K562 (cell line): ENCODE measurements around the gene PRC1. TPM values are rescaled to one million over a fixed set of nuclear protein-coding genes. Genes with fewer than 3 reads are reported as not detected.

Experiments used
- CTBP1 ChIP-seq: fragments of 450-650 bp; IDR thresholded peaks from 2 replicates; pipeline ENCODE4 v1.6.1; 2016; ENCODE audit warnings: borderline replicate concordance
- DACH1 ChIP-seq: fragments of 450-650 bp; IDR thresholded peaks from 2 replicates; pipeline ENCODE4 v1.6.1; 2018; ENCODE audit not compliant: partially characterized antibody
- JUND ChIP-seq, 2 experiments: IDR thresholded peaks; 2 replicates in 1 of 2; 3 replicates in 1 of 2; pipeline ENCODE4 v1.6.1; 2011; ENCODE audit warnings: borderline replicate concordance in 2 of 2, low read depth in 2 of 2, low read length in 2 of 2, improper control_type of control experiment in 1 of 2, missing biosample characterization in 1 of 2, missing genetic modification characterization in 1 of 2, missing genetic modification reagents in 1 of 2
- POLR2A ChIP-seq: fragments of 450-650 bp; conservative IDR thresholded peaks from 2 replicates; pipeline ENCODE4 v1.6.1; 2016
- RCOR1 ChIP-seq, 2 experiments: IDR thresholded peaks; 2 replicates each; pipeline ENCODE4 v1.6.1; 2012; ENCODE audit warnings: low read depth in 2 of 2, low read length in 2 of 2, borderline replicate concordance in 1 of 2, improper control_type of control experiment in 1 of 2
- ZFX ChIP-seq: sonication (generic); formaldehyde crosslinking; IDR thresholded peaks from 2 replicates; pipeline ENCODE4 v1.8.0; 2022; ENCODE audit warnings: mild to moderate bottlenecking, missing genetic modification reagents, moderate library complexity
- ZNF134 ChIP-seq: fragments of 250-450 bp; sonication (Bioruptor Pico); conservative IDR thresholded peaks from 2 replicates; pipeline ENCODE4 v1.4.0; 2020
- polyA plus RNA-seq, 8 experiments: library from polyadenylated mRNA; depleted of rRNA in 4 of 8; stranded (reverse) in 5 of 8; unstranded in 3 of 8; fragments of >200 nt; fragmentation: Nextera tagmentation in 2 of 8; fragmentation: Illumina TruSeq in 1 of 8; extraction: Ambion mirVana in 2 of 8; extraction: Trizol in 1 of 8; gene quantifications; 2 replicates each; pipeline versions ENCODE4 v1.2.1 to v1.2.3, GENCODE V29; 2011 to 2014; ENCODE audit warnings: inconsistent platforms in 1 of 8, missing spikeins in 1 of 8
- total RNA-seq, 7 experiments: library from RNA; depleted of rRNA in 6 of 7; stranded (reverse); fragments of >200 nt in 6 of 7; fragmentation: Illumina TruSeq in 2 of 7; extraction: Trizol in 2 of 7; gene quantifications; 2 replicates each; pipeline versions ENCODE4 v1.2.1 to v1.2.3, GENCODE V29; 2011 to 2021; ENCODE audit warnings: low replicate concordance in 1 of 7
- TF ChIP-seq, protein P1 (sequence below): fragments of 450-650 bp; IDR thresholded peaks from 2 replicates; pipeline ENCODE4 v1.6.1; 2016; ENCODE audit warnings: mild to moderate bottlenecking, moderate library complexity
- TF ChIP-seq, protein P2 (sequence below): sonication (generic); formaldehyde crosslinking; IDR thresholded peaks from 2 replicates; pipeline ENCODE4 v1.8.1; 2023; ENCODE audit warnings: mild to moderate bottlenecking, missing genetic modification reagents
- TF ChIP-seq, protein P3 (sequence below): sonication (generic); formaldehyde crosslinking; IDR thresholded peaks from 2 replicates; pipeline ENCODE4 v1.9.0; 2022; ENCODE audit warnings: mild to moderate bottlenecking, missing genetic modification reagents

PRC1 gene
- total and polyA plus RNA-seq, 9 of the 15 experiments (the other 6 are each of a cell fraction or from before 2014, with no cell fraction given), result 156 to 391 (median 240) TPM

DNA sequence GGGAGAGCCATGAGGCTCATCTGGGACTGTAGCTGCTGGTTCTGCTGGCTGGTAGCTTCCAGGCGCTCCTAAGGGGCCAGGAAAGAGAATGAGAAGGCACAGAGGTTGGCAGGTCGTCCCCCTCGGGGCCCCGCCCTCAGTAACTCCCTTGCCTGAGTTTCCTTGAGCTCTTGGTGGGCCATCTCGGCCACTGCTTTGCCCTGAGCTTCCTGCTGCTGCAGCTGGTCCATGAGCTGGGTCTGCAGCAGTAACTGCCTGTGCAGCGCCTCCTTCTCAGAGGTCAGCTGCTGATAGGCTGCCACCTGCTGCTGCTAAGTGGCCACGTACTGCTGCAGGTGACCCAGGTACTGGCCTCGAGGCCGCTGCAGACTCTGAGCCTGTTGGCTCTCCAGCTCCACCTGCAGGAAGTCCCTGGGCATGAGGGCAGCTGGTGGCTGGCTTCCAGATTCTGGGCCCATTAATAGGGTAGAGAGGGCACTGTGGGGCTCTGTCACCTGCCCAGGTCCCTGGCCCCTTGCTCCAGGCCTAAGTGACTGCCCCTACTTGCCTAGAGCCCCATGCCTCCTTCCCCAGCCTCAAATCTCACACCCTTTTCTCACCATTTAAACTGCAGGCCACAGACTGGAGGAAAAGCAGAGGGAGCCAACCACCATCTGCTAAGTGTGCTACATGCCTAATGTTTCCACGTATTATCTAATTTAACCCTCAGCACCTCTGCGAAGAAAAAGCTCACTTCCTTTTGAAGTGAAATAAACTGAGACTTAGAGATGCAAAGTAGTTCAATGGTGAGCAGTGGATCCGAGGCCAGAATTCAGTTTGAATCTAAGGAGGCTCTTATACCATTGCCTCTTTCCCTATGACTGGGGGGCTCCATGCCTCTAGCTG is 38.8 kb upstream of the PRC1 start (continued):
- TF ChIP-seq, protein P1, sequence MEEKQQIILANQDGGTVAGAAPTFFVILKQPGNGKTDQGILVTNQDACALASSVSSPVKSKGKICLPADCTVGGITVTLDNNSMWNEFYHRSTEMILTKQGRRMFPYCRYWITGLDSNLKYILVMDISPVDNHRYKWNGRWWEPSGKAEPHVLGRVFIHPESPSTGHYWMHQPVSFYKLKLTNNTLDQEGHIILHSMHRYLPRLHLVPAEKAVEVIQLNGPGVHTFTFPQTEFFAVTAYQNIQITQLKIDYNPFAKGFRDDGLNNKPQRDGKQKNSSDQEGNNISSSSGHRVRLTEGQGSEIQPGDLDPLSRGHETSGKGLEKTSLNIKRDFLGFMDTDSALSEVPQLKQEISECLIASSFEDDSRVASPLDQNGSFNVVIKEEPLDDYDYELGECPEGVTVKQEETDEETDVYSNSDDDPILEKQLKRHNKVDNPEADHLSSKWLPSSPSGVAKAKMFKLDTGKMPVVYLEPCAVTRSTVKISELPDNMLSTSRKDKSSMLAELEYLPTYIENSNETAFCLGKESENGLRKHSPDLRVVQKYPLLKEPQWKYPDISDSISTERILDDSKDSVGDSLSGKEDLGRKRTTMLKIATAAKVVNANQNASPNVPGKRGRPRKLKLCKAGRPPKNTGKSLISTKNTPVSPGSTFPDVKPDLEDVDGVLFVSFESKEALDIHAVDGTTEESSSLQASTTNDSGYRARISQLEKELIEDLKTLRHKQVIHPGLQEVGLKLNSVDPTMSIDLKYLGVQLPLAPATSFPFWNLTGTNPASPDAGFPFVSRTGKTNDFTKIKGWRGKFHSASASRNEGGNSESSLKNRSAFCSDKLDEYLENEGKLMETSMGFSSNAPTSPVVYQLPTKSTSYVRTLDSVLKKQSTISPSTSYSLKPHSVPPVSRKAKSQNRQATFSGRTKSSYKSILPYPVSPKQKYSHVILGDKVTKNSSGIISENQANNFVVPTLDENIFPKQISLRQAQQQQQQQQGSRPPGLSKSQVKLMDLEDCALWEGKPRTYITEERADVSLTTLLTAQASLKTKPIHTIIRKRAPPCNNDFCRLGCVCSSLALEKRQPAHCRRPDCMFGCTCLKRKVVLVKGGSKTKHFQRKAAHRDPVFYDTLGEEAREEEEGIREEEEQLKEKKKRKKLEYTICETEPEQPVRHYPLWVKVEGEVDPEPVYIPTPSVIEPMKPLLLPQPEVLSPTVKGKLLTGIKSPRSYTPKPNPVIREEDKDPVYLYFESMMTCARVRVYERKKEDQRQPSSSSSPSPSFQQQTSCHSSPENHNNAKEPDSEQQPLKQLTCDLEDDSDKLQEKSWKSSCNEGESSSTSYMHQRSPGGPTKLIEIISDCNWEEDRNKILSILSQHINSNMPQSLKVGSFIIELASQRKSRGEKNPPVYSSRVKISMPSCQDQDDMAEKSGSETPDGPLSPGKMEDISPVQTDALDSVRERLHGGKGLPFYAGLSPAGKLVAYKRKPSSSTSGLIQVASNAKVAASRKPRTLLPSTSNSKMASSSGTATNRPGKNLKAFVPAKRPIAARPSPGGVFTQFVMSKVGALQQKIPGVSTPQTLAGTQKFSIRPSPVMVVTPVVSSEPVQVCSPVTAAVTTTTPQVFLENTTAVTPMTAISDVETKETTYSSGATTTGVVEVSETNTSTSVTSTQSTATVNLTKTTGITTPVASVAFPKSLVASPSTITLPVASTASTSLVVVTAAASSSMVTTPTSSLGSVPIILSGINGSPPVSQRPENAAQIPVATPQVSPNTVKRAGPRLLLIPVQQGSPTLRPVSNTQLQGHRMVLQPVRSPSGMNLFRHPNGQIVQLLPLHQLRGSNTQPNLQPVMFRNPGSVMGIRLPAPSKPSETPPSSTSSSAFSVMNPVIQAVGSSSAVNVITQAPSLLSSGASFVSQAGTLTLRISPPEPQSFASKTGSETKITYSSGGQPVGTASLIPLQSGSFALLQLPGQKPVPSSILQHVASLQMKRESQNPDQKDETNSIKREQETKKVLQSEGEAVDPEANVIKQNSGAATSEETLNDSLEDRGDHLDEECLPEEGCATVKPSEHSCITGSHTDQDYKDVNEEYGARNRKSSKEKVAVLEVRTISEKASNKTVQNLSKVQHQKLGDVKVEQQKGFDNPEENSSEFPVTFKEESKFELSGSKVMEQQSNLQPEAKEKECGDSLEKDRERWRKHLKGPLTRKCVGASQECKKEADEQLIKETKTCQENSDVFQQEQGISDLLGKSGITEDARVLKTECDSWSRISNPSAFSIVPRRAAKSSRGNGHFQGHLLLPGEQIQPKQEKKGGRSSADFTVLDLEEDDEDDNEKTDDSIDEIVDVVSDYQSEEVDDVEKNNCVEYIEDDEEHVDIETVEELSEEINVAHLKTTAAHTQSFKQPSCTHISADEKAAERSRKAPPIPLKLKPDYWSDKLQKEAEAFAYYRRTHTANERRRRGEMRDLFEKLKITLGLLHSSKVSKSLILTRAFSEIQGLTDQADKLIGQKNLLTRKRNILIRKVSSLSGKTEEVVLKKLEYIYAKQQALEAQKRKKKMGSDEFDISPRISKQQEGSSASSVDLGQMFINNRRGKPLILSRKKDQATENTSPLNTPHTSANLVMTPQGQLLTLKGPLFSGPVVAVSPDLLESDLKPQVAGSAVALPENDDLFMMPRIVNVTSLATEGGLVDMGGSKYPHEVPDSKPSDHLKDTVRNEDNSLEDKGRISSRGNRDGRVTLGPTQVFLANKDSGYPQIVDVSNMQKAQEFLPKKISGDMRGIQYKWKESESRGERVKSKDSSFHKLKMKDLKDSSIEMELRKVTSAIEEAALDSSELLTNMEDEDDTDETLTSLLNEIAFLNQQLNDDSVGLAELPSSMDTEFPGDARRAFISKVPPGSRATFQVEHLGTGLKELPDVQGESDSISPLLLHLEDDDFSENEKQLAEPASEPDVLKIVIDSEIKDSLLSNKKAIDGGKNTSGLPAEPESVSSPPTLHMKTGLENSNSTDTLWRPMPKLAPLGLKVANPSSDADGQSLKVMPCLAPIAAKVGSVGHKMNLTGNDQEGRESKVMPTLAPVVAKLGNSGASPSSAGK, result peak; percentile 37; the same call in 1 of the 2 replicates
- TF ChIP-seq, protein P2, sequence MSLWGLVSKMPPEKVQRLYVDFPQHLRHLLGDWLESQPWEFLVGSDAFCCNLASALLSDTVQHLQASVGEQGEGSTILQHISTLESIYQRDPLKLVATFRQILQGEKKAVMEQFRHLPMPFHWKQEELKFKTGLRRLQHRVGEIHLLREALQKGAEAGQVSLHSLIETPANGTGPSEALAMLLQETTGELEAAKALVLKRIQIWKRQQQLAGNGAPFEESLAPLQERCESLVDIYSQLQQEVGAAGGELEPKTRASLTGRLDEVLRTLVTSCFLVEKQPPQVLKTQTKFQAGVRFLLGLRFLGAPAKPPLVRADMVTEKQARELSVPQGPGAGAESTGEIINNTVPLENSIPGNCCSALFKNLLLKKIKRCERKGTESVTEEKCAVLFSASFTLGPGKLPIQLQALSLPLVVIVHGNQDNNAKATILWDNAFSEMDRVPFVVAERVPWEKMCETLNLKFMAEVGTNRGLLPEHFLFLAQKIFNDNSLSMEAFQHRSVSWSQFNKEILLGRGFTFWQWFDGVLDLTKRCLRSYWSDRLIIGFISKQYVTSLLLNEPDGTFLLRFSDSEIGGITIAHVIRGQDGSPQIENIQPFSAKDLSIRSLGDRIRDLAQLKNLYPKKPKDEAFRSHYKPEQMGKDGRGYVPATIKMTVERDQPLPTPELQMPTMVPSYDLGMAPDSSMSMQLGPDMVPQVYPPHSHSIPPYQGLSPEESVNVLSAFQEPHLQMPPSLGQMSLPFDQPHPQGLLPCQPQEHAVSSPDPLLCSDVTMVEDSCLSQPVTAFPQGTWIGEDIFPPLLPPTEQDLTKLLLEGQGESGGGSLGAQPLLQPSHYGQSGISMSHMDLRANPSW (CRISPR knock-in tag), result no peak
- TF ChIP-seq CTBP1 (peak; percentile 98), ZNF134 (CRISPR knock-in tag) (0 out of 2 replicates have a peak, but pooled peaks have one; percentile 18), RCOR1 (IDR thresholded peaks at IDR 0.05; ENCODE audit: borderline replicate concordance in 1 of 2, low read depth in 2 of 2, low read length in 2 of 2) (peak in 1 of 2 experiments; percentile 75; a peak in 2 of 4 replicates), ZFX (CRISPR knock-in tag) (peak; percentile 29; the same call in 1 of the 2 replicates), DACH1 (peak; percentile 33), JUND (IDR thresholded peaks at IDR 0.05; ENCODE audit: borderline replicate concordance, low read depth, low read length) (0 out of 2 replicates have a peak, but pooled peaks have one; percentile 40), JUND (tag; IDR thresholded peaks at IDR 0.05; ENCODE audit: borderline replicate concordance, low read depth, low read length) (no peak; the same call in 2 of the 3 replicates), POLR2A (no peak)
- TF ChIP-seq, protein P3, sequence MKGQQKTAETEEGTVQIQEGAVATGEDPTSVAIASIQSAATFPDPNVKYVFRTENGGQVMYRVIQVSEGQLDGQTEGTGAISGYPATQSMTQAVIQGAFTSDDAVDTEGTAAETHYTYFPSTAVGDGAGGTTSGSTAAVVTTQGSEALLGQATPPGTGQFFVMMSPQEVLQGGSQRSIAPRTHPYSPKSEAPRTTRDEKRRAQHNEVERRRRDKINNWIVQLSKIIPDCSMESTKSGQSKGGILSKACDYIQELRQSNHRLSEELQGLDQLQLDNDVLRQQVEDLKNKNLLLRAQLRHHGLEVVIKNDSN, result peak; percentile 68; the same call in 1 of the 2 replicates
